D721Med (cell line): ENCODE results near the gene SHB.

Source experiments
- DNase-seq: peaks from one replicate; pipeline ENCODE4 v3.0.0; 2011; ENCODE audit warnings: low spot score; ENCODE audit not compliant: insufficient read length
- FAIRE-seq: peaks from 2 replicates; lab custom pipeline; 2011; peaks lifted over from hg19 to GRCh38; lab: Jason Lieb, UNC
- CTCF ChIP-seq: IDR thresholded peaks from 2 replicates; pipeline ENCODE4 v1.5.1; 2012; ENCODE audit warnings: mild to moderate bottlenecking, control low read depth; ENCODE audit not compliant: insufficient read depth; ENCODE audit errors: missing control alignments

The SHB gene

DNA sequence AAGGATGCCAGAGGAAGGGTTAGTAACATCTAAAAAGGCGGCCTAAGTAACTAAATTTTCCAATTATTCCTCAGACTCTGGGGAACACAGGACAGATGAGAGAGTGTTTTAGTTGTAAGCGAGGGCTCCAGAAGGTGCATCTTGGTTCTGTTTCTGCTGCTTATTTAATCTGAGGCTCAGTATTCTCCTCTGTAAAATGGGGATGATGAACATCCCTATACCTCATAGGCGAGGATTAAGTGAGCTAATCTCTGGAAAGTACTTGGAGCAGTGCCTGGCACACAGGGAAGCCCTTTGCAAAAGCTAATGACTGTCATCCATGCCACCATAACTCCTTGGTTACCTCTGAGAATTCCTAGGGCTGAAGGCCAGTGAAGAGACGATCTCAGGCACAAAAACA, 59.0 kb downstream of the SHB start:
- no peak for FAIRE-seq
- no peak for TF ChIP-seq CTCF
- no peak for DNase-seq

DNA sequence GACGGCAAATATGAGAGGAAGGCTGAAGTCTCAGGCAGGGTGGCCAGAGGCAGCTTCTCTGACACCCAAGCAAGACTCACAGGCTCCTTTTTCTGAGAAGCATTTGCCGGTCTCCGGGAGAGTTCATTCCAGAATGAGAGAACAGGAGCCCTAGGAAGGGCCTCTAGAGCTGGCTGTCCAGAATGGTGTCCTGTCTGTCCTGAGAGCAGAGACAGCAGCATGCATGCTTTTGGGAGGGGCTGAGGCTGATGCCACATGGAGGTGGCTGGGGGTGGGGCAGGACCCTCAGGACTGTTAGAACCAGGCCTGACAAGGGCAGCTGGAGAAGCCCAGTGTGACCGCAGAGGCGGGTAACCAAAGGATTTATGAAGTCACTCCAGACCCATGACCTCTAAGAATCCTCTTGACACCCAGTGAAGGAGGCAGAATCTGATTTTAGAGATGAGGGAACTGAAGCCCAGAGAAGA, 60.0 kb downstream of the SHB start:
- DNase-seq = no peak
- TF ChIP-seq CTCF = no peak
- FAIRE-seq = no peak

- TF ChIP-seq CTCF = no peak
- FAIRE-seq (no peak), DNase-seq (no peak)
Measured at GRCh38 chr9:38008168-38009034, 60.6 kb downstream of the SHB start.

- no peak for TF ChIP-seq CTCF
- DNase-seq = no peak
- FAIRE-seq = no peak
Measured at GRCh38 chr9:38007016-38007415, 62.0 kb downstream of the SHB start.

GRCh38 chr9:38006163-38006562, 62.9 kb downstream of the SHB start:
- no peak for DNase-seq
- TF ChIP-seq CTCF = no peak
- no peak for FAIRE-seq

DNA sequence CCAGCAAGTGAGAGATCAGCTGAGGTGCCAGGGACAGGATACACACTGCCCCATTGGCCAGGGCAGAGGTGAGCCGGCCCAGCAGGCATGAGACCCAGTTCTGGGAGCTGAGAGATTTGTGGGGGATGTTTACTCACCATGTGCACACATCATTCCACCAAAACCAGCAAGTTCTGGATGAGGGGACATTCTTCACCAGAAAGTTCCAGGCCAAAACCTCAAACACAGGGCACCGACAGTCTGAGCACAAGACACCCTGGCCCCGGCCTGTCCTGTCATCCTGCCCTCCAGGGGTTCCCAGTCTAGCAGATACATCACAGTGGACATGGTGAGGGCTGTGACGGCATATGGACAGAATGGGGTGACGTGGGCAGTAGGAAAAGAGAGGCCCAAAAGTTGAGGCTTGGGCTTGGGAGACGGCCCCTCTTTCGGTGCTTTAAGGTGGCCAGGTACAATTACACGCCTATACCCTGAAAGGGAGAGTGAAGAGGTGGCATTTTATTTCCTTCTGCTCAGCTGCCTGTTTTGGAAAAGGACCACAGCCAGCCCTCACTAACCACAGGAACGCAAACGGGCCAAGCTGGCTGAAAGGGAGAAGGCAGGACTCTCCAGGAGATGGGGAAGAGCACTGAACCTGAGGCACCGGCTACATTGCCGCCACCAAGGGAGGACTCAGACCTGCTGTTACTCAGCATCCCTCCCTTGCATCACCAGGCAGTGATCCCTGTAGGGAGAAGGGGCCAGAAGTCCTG, 64.0 kb downstream of the SHB start:
- no peak for TF ChIP-seq CTCF
- DNase-seq (no peak), FAIRE-seq (no peak)
